ENCODE results near the gene SHISA6. TPM values are rescaled to one million over a fixed set of nuclear protein-coding genes. Genes with fewer than 3 reads are reported as not detected.

SHISA6 gene
- polyA plus RNA-seq, 1 experiment, result not detected

GRCh38 chr17:11303773-11304394 lies 62.9 kb downstream of the SHISA6 start:
- Histone ChIP-seq H3K27me3 (ENCODE audit: control insufficient read depth, insufficient read depth, low read length) (no peaks in the 10 kb centered on the region), H3K4me3 (ENCODE audit: low read depth, low read length) (no peak overlapping the region), H3K36me3 (ENCODE audit: control insufficient read depth, insufficient read depth, low read length) (no peaks in the 10 kb centered on the region)
- DNase-seq (ENCODE audit: low read depth), result no peak
- ChIA-PET CTCF (no interaction called here), POLR2A (no interaction called here)
- TF ChIP-seq, protein P1, sequence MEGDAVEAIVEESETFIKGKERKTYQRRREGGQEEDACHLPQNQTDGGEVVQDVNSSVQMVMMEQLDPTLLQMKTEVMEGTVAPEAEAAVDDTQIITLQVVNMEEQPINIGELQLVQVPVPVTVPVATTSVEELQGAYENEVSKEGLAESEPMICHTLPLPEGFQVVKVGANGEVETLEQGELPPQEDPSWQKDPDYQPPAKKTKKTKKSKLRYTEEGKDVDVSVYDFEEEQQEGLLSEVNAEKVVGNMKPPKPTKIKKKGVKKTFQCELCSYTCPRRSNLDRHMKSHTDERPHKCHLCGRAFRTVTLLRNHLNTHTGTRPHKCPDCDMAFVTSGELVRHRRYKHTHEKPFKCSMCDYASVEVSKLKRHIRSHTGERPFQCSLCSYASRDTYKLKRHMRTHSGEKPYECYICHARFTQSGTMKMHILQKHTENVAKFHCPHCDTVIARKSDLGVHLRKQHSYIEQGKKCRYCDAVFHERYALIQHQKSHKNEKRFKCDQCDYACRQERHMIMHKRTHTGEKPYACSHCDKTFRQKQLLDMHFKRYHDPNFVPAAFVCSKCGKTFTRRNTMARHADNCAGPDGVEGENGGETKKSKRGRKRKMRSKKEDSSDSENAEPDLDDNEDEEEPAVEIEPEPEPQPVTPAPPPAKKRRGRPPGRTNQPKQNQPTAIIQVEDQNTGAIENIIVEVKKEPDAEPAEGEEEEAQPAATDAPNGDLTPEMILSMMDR (IDR thresholded peaks at IDR 0.05; ENCODE audit: insufficient read depth, low read depth, low read length), result no peak

- POLR2A ChIA-PET, result no interaction called here
These were observed 63.6 kb downstream of the SHISA6 start for GRCh38 chr17:11304568-11304967.

DNA sequence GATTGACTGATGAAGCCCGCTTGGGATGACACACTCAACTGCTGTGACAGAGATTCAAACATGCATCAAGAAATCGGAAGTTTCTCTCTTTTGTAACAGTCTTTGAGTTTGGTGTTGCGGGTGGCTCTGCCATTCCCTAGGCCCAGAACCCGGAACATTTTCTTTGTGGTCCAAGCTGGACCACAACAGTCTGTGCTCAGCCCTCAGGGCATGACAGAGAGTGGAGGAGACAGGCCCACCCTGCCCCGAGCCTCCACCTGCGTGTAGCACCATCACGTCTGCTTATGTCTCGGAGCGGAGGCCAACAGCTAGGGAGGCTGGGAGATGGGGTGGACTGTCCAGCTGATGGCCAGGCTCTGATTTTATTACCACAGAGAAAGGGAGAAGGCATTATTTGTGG lies 64.5 kb downstream of the SHISA6 start:
- Histone ChIP-seq H3K27me3 (ENCODE audit: control insufficient read depth, insufficient read depth, low read length) (no peaks in the 10 kb centered on the region), H3K36me3 (ENCODE audit: control insufficient read depth, insufficient read depth, low read length) (no peaks in the 10 kb centered on the region), H3K4me3 (ENCODE audit: low read depth, low read length) (no peak overlapping the region)
- no peak for DNase-seq (ENCODE audit: low read depth)
- TF ChIP-seq, protein P1 (IDR thresholded peaks at IDR 0.05; ENCODE audit: insufficient read depth, low read depth, low read length), result no peak
- POLR2A ChIA-PET, result no interaction called here
- CTCF ChIA-PET, result no interaction called here

More at GRCh38 chr17:11304568-11304967, 63.6 kb downstream of the SHISA6 start:
- DNase-seq (ENCODE audit: low read depth), result no peak
- H3K27me3 ChIP-seq (ENCODE audit: control insufficient read depth, insufficient read depth, low read length), result no peaks in the 10 kb centered on the region
- H3K36me3 ChIP-seq (ENCODE audit: control insufficient read depth, insufficient read depth, low read length), result no peaks in the 10 kb centered on the region
- TF ChIP-seq, protein P1 (IDR thresholded peaks at IDR 0.05; ENCODE audit: insufficient read depth, low read depth, low read length), result no peak
- H3K4me3 ChIP-seq (ENCODE audit: low read depth, low read length), result no peak overlapping the region
- CTCF ChIA-PET, result no interaction called here

- TF ChIP-seq, protein P1 (IDR thresholded peaks at IDR 0.05; ENCODE audit: insufficient read depth, low read depth, low read length), result no peak
- no peak for DNase-seq (ENCODE audit: low read depth)
- ChIA-PET CTCF (no interaction called here), POLR2A (no interaction called here)
- no peaks in the 10 kb centered on the region for H3K27me3 ChIP-seq (ENCODE audit: control insufficient read depth, insufficient read depth, low read length)
- no peak overlapping the region for H3K4me3 ChIP-seq (ENCODE audit: low read depth, low read length)
- H3K36me3 ChIP-seq (ENCODE audit: control insufficient read depth, insufficient read depth, low read length), result no peaks in the 10 kb centered on the region
These were observed 67.5 kb downstream of the SHISA6 start for GRCh38 chr17:11308531-11308930.

GRCh38 chr17:11309033-11309432 lies 68.0 kb downstream of the SHISA6 start:
- no peak overlapping the region for H3K4me3 ChIP-seq (ENCODE audit: low read depth, low read length)
- TF ChIP-seq, protein P1 (IDR thresholded peaks at IDR 0.05; ENCODE audit: insufficient read depth, low read depth, low read length), result no peak
- H3K36me3 ChIP-seq (ENCODE audit: control insufficient read depth, insufficient read depth, low read length), result no peaks in the 10 kb centered on the region
- no peaks in the 10 kb centered on the region for H3K27me3 ChIP-seq (ENCODE audit: control insufficient read depth, insufficient read depth, low read length)
- ChIA-PET POLR2A (no interaction called here), CTCF (no interaction called here)
- no peak for DNase-seq (ENCODE audit: low read depth)
